ENCODE measurements around the gene NAT9.

The NAT9 gene

DNA sequence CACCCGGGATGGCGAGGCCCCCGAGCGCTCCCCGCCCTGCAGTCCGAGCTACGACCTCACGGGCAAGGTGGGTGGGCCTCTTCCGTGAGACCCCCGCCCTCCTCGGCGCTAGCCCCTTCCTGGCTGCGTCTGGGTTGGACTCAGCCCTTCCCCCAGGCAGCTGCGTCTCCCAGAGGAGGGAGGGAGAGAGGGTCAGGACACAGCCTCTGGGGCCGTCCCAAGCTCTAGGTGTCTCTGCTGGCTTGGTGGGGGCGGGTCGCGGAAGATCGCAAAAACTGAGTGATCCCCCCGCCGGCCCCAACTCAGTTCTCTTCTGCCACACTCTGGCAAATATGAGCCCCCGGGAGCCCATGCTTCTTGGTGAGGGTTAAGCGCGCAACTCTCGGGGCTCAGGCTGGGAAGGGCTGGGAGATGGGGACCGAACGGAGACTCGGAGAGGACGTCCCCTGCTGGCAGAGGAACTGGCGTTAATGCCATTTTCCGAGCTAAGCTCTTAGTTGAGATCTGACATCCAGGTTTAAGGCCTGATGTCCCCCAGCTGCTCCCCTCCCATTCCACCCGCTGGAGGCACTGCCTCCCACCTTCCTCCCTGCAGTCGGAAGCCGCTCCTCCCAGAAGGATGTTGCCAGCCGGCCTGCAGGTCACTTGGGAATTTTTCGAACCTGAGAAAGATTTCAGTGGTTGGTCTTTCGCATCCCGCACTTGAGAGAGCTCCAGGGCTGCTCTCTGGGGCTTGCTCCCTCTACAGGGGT is 38.7 kb downstream of the NAT9 start:
- TF ChIP-seq, protein P1, sequence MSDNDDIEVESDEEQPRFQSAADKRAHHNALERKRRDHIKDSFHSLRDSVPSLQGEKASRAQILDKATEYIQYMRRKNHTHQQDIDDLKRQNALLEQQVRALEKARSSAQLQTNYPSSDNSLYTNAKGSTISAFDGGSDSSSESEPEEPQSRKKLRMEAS (IDR thresholded peaks at IDR 0.05) = no peak
- no peak for TF ChIP-seq RAD21 (IDR thresholded peaks at IDR 0.05; ENCODE audit: low read depth)
- TF ChIP-seq, protein P2, sequence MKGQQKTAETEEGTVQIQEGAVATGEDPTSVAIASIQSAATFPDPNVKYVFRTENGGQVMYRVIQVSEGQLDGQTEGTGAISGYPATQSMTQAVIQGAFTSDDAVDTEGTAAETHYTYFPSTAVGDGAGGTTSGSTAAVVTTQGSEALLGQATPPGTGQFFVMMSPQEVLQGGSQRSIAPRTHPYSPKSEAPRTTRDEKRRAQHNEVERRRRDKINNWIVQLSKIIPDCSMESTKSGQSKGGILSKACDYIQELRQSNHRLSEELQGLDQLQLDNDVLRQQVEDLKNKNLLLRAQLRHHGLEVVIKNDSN (IDR thresholded peaks at IDR 0.05) = no peak
- TF ChIP-seq YY1 (IDR thresholded peaks at IDR 0.05; ENCODE audit: low read depth) = no peak
- no peak for TF ChIP-seq TAF1 (IDR thresholded peaks at IDR 0.05; ENCODE audit: low read depth)
- TF ChIP-seq, protein P3, sequence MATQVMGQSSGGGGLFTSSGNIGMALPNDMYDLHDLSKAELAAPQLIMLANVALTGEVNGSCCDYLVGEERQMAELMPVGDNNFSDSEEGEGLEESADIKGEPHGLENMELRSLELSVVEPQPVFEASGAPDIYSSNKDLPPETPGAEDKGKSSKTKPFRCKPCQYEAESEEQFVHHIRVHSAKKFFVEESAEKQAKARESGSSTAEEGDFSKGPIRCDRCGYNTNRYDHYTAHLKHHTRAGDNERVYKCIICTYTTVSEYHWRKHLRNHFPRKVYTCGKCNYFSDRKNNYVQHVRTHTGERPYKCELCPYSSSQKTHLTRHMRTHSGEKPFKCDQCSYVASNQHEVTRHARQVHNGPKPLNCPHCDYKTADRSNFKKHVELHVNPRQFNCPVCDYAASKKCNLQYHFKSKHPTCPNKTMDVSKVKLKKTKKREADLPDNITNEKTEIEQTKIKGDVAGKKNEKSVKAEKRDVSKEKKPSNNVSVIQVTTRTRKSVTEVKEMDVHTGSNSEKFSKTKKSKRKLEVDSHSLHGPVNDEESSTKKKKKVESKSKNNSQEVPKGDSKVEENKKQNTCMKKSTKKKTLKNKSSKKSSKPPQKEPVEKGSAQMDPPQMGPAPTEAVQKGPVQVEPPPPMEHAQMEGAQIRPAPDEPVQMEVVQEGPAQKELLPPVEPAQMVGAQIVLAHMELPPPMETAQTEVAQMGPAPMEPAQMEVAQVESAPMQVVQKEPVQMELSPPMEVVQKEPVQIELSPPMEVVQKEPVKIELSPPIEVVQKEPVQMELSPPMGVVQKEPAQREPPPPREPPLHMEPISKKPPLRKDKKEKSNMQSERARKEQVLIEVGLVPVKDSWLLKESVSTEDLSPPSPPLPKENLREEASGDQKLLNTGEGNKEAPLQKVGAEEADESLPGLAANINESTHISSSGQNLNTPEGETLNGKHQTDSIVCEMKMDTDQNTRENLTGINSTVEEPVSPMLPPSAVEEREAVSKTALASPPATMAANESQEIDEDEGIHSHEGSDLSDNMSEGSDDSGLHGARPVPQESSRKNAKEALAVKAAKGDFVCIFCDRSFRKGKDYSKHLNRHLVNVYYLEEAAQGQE (IDR thresholded peaks at IDR 0.05; ENCODE audit: low read depth) = no peak
- no peak for TF ChIP-seq TEAD4 (IDR thresholded peaks at IDR 0.05)
- no peak for TF ChIP-seq ZBTB7A (IDR thresholded peaks at IDR 0.05; ENCODE audit: low read depth)

DNA sequence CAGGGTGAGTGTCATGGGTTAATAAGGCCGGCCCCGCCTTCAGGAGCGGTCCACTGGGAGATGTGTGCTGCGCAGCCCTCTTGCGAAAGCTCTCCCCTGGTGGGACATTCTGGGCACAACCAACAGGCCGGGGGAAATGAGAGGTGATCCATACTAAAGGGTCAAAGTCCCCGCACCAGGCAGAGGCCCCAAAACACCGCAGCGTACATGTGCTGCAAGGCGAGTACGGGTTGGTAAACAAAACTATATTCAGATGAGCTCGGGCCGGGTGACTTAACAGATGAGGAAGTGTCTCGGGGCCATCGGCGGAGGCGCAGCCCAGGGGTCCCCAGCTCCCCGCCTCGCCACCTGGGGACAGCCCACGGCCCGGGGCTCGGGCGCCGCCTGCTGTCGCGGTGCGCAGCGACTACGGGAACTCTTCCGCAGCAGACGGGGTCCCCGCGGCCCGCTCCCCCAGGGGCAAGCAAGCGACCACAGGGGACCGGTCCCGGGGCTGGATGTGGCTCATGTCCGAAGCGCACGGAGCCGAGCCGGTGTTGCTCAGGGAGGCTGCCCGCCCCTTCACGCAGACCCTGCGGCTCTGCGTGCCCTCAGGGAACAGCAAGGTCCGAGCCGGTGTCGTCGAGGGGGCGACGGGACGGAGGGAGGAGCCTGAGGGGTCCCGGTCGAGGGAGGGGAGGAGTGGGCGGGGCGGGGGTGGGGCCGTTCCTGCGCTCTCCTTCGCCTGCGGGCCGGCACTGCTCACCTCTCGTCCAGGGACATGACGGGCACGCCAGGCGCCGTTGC is 39.4 kb downstream of the NAT9 start, which contains the start of gene RAB37:
TSS of gene RAB37 (plus strand) at position 744 of the 786 bp plus-strand sequence. CDS start at position 761, 17 bp downstream.
- no peak for TF ChIP-seq TCF12 (IDR thresholded peaks at IDR 0.05; ENCODE audit: low read depth)
- TF ChIP-seq RAD21 (IDR thresholded peaks at IDR 0.05; ENCODE audit: low read depth) = peak; percentile 46
- peak; percentile 96 for TF ChIP-seq CEBPB (IDR thresholded peaks at IDR 0.05)
- no peak for TF ChIP-seq FOXM1 (IDR thresholded peaks at IDR 0.05; ENCODE audit: borderline replicate concordance, low read depth)
- TF ChIP-seq NFIC (IDR thresholded peaks at IDR 0.05) = no peak

DNA sequence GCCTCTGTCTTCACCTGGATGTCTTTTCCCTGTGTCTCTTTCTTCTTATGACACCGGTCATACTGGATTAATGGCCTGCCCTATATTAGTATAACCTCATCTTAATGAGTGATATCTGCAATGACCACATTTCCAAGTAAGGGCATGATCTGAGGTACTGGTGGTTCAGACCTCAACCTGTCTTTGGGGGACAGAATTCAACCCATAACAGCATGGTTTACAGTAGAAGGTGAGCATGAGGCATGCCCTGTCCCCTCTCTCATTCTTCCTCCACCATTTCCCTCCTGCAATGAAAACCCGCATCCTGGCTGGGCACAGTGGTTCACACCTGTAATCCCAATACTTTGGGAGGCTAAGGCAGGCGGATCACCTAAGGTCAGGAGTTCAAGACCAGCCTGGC is 41.9 kb downstream of the NAT9 start:
- TF ChIP-seq ZBTB7A (IDR thresholded peaks at IDR 0.05; ENCODE audit: low read depth) = no peak
- TF ChIP-seq TEAD4 (IDR thresholded peaks at IDR 0.05) = no peak
- TF ChIP-seq, protein P2 (IDR thresholded peaks at IDR 0.05) = no peak
- TF ChIP-seq CEBPB (IDR thresholded peaks at IDR 0.05) = no peak
- TF ChIP-seq FOXM1 (IDR thresholded peaks at IDR 0.05; ENCODE audit: borderline replicate concordance, low read depth) = no peak
- no peak for TF ChIP-seq RAD21 (IDR thresholded peaks at IDR 0.05; ENCODE audit: low read depth)
- no peak for TF ChIP-seq YY1 (IDR thresholded peaks at IDR 0.05; ENCODE audit: low read depth)
- TF ChIP-seq NFIC (IDR thresholded peaks at IDR 0.05) = no peak
- TF ChIP-seq, protein P1 (IDR thresholded peaks at IDR 0.05) = no peak
- TF ChIP-seq EGR1 (IDR thresholded peaks at IDR 0.05) = no peak
- no peak for TF ChIP-seq CREB1 (IDR thresholded peaks at IDR 0.05; ENCODE audit: low read depth)

DNA sequence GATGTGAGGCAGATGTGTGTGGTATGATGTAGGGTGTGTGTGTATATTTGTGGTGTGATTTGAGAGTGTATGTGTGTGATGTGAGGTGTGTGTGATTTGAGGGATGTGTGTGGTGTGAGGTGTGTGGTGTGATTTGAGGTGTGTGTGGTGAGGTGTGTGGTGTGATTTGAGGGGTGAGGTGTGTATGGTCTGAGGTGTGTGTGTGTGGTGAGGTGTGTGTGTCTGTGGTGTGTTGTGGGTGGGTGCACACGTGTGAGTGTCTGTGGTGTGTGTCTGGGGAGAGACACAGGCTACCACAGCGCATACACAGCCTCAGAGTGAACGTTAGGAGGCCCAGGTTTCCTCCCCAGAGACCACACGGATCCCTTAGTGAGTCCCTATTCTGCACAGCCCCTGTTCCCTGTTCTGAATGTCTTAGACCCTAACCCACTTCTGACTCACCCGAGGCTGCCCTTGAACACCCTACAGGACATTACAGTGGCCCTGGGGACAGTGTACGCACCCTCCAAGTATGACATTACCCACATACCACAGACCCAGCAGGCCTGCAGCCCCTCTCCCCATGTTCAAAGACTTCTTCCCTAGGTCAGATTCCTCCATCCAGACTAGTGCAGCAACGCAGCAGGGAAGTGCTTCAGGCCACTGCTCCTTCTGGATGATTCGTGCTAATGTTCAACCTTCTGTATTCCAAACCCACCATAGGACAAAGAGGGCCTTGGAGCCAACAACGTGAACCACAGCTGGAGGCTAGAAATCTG is 42.6 kb downstream of the NAT9 start:
- TF ChIP-seq TAF1 (IDR thresholded peaks at IDR 0.05; ENCODE audit: low read depth) (no peak), CREB1 (IDR thresholded peaks at IDR 0.05; ENCODE audit: low read depth) (no peak), NFIC (IDR thresholded peaks at IDR 0.05) (no peak), CEBPB (IDR thresholded peaks at IDR 0.05) (no peak), FOXM1 (IDR thresholded peaks at IDR 0.05; ENCODE audit: borderline replicate concordance, low read depth) (no peak), EP300 (IDR thresholded peaks at IDR 0.05; ENCODE audit: borderline replicate concordance) (no peak), TCF12 (IDR thresholded peaks at IDR 0.05; ENCODE audit: low read depth) (no peak), EGR1 (IDR thresholded peaks at IDR 0.05) (no peak)
- TF ChIP-seq, protein P1 (IDR thresholded peaks at IDR 0.05) = no peak

DNA sequence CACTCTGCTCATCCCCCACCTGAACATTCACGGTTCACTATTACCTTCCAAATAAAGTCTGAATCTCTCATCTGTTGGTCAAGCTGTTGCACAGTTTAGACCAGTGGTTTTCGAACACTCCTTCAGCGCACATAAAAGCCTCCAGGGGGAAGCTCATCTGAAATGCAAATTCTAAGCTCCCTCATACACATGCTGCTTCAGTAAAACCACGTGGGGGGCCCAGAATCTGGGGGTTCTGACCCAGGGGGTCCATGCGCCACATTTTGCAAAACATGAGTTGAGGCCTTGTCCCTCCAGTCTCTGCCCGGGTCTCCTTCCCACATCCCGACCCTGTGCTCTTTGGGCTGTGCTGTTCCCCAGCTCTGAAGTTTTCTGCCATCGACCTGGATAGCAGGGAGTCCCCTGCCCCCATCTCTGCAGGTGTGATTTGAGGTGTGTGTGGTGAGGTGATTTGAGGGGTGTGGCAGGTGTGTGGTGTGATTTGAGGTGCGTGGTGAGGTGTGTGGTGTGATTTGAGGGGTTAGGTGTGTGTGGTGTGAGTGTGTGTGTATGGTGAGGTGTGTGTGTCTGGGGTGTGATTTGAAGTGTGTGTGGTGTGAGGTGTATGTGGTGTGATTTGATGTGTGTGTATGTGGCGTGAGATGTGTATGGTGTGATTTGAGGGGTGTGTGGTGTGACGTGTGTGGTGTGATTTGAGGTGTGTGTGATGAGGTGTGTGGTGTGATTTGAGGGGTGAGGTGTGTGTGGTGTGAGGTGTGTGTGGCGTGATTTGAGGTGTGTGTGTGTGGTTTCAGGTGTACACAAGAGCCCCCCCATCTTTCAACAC is 43.9 kb downstream of the NAT9 start:
- no peak for TF ChIP-seq TAF1 (IDR thresholded peaks at IDR 0.05; ENCODE audit: low read depth)
- no peak for TF ChIP-seq RAD21 (IDR thresholded peaks at IDR 0.05; ENCODE audit: low read depth)
- no peak for TF ChIP-seq CEBPB (IDR thresholded peaks at IDR 0.05)
- TF ChIP-seq YY1 (IDR thresholded peaks at IDR 0.05; ENCODE audit: low read depth) = no peak
- TF ChIP-seq TEAD4 (IDR thresholded peaks at IDR 0.05) = no peak

DNA sequence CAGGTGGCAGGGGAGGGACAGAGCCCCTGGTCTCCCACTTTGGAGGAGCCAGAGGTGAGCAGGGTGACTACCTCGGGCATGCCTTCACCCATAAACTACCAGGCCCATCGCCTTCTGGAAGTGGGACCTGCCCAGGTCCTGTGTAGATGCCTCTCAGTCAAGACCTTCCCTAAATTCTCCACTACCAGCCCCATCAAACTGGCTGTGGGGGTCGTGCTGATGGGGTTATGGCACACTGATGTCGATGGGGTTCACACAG is 44.9 kb downstream of the NAT9 start:
- TF ChIP-seq, protein P3 (IDR thresholded peaks at IDR 0.05; ENCODE audit: low read depth) = no peak
- TF ChIP-seq NFIC (IDR thresholded peaks at IDR 0.05) (no peak), TEAD4 (IDR thresholded peaks at IDR 0.05) (no peak), TAF1 (IDR thresholded peaks at IDR 0.05; ENCODE audit: low read depth) (no peak), FOXM1 (IDR thresholded peaks at IDR 0.05; ENCODE audit: borderline replicate concordance, low read depth) (no peak), CEBPB (IDR thresholded peaks at IDR 0.05) (no peak)
